ENCODE results near the gene BIN1. TPM values are rescaled to one million over a fixed set of nuclear protein-coding genes. Genes with fewer than 3 reads are reported as not detected.

BIN1 gene
- polyA plus RNA-seq, 1 of the 3 experiments (the other 2 are of a cell fraction) = 40.3 TPM

Small RNA genes within 50 kb of the gene (small RNA-seq; reads per million reads assigned to genes)
- 0 reads per million in 7 experiments for gene RNU7-182P

Other genes starting within 250 kb of the BIN1 start
- not detected in 2 replicates for gene TEX51, start 208.3 kb downstream of the BIN1 start, polyA plus RNA-seq (2012; rRNA removed)
- 0.03 TPM in 1 of 2 replicates, not detected in the other for gene CYP27C1, start 113.1 kb upstream of the BIN1 start, polyA plus RNA-seq (2012; rRNA removed)
- 84.8 and 101 TPM in 2 replicates for gene ERCC3, start 187.0 kb upstream of the BIN1 start, polyA plus RNA-seq (2012; rRNA removed)